Neuronal stem cell (in vitro differentiated cells): Measurements from ENCODE around the gene RSPO4.

Experiments
- DNase-seq: peaks from one replicate; pipeline ENCODE4 v3.0.0-alpha.2; 2013; ENCODE audit warnings: low spot score
- H2AFZ ChIP-seq: one replicate; pipeline ENCODE4 v1.6.1; 2013; ENCODE audit warnings: mild to moderate bottlenecking, low read length, inconsistent platforms
- H2AK5ac ChIP-seq: 2 replicates; pipeline ENCODE4 v1.6.1; 2013; ENCODE audit warnings: low read depth, mild to moderate bottlenecking, inconsistent platforms, low read length, moderate library complexity, mixed read lengths
- H2BK120ac ChIP-seq: 2 replicates; pipeline ENCODE4 v1.6.1; 2013; ENCODE audit warnings: low read depth, mild to moderate bottlenecking, inconsistent platforms, low read length, moderate library complexity, mixed read lengths
- H2BK12ac ChIP-seq: one replicate; pipeline ENCODE4 v1.6.1; 2013; ENCODE audit warnings: low read length, inconsistent platforms
- H2BK15ac ChIP-seq: 2 replicates; pipeline ENCODE4 v1.6.1; 2013; ENCODE audit warnings: mild to moderate bottlenecking, low read length, inconsistent platforms, mixed read lengths
- H2BK5ac ChIP-seq: one replicate; pipeline ENCODE4 v1.6.1; 2013; ENCODE audit warnings: inconsistent platforms, mild to moderate bottlenecking, low read length, moderate library complexity
- H3K14ac ChIP-seq: one replicate; pipeline ENCODE4 v1.6.1; 2013; ENCODE audit warnings: low read length, inconsistent platforms
- H3K18ac ChIP-seq: 2 replicates; pipeline ENCODE4 v1.6.1; 2013; ENCODE audit warnings: low read length, inconsistent platforms
- H3K23ac ChIP-seq: 2 replicates; pipeline ENCODE4 v1.6.1; 2013; ENCODE audit warnings: low read depth, mild to moderate bottlenecking, mixed read lengths, low read length, inconsistent platforms; ENCODE audit not compliant: poor library complexity
- H3K27ac ChIP-seq: replicated peaks from 3 replicates; pipeline ENCODE4 v1.5.1; 2013; ENCODE audit warnings: low read length, inconsistent platforms
- H3K27me3 ChIP-seq, 3 experiments: 2 replicates each; pipeline ENCODE4 v1.6.1; 2013; ENCODE audit warnings: low read length in 3 of 3, mild to moderate bottlenecking in 2 of 3, inconsistent platforms in 1 of 3, low read depth in 1 of 3, mixed read lengths in 1 of 3, moderate library complexity in 1 of 3; ENCODE audit not compliant: control insufficient read depth in 3 of 3, insufficient read depth in 3 of 3
- H3K36me3 ChIP-seq, 2 donors: replicated peaks in 1 of 2; 2 replicates each; pipeline ENCODE4 v1.6.1; 2013; ENCODE audit warnings: low read length in 2 of 2; ENCODE audit not compliant: control insufficient read depth in 2 of 2, insufficient read depth in 2 of 2
- H3K4ac ChIP-seq: 2 replicates; pipeline ENCODE4 v1.6.1; 2013; ENCODE audit warnings: inconsistent platforms, mild to moderate bottlenecking, low read length, moderate library complexity
- H3K4me1 ChIP-seq, 2 donors: 1 replicate in 1 of 2; 2 replicates in 1 of 2; pipeline ENCODE4 v1.6.1; 2013; ENCODE audit warnings: low read length in 2 of 2, low read depth in 1 of 2; ENCODE audit not compliant: control insufficient read depth in 2 of 2, insufficient read depth in 1 of 2
- H3K4me2 ChIP-seq: one replicate; pipeline ENCODE4 v1.6.1; 2013; ENCODE audit warnings: mild to moderate bottlenecking, low read length, inconsistent platforms; ENCODE audit not compliant: insufficient read depth, poor library complexity, severe bottlenecking
- H3K4me3 ChIP-seq, 2 donors: 2 replicates each; pipeline ENCODE4 v1.5.1; 2013; ENCODE audit warnings: low read length in 2 of 2, mild to moderate bottlenecking in 2 of 2, inconsistent platforms in 1 of 2, moderate library complexity in 1 of 2
- H3K79me1 ChIP-seq: one replicate; pipeline ENCODE4 v1.6.1; 2013; ENCODE audit warnings: low read depth, mild to moderate bottlenecking, inconsistent platforms, low read length, moderate library complexity
- H3K9ac ChIP-seq: one replicate; pipeline ENCODE4 v1.6.1; 2013; ENCODE audit warnings: mild to moderate bottlenecking, low read depth, low read length, inconsistent platforms; ENCODE audit not compliant: poor library complexity
- H3K9me3 ChIP-seq, 2 donors: replicated peaks in 1 of 2; 2 replicates each; pipeline versions ENCODE3 to v1.6.1; 2013; ENCODE audit warnings: low read length in 2 of 2, mild to moderate bottlenecking in 2 of 2, inconsistent platforms in 1 of 2, low read depth in 1 of 2, mixed read lengths in 1 of 2, moderate library complexity in 1 of 2; ENCODE audit not compliant: control insufficient read depth in 2 of 2, insufficient read depth in 1 of 2
- H4K8ac ChIP-seq: one replicate; pipeline ENCODE4 v1.6.1; 2013; ENCODE audit warnings: low read depth, mild to moderate bottlenecking, inconsistent platforms, low read length, moderate library complexity
- H4K91ac ChIP-seq: one replicate; pipeline ENCODE4 v1.6.1; 2013; ENCODE audit warnings: low read length, low read depth, mild to moderate bottlenecking, inconsistent platforms; ENCODE audit not compliant: poor library complexity
- WGBS, 2 donors: extraction: QIAGEN DNeasy Blood & Tissue Kit; methylation state at CpG; one replicate each; pipeline ENCODE4 v1.1.7; 2013; ENCODE audit warnings: missing lambda C conversion rate in 2 of 2, mixed read lengths in 1 of 2; ENCODE audit not compliant: insufficient read length in 2 of 2, insufficient replicate concordance in 1 of 2; ENCODE audit errors: extremely low coverage in 2 of 2; 5-methylcytosine and 5-hydroxymethylcytosine counted together

RSPO4 gene

GRCh38 chr20:971346-971745 lies 30.8 kb downstream of the RSPO4 start:
- Histone ChIP-seq H3K36me3 (no peaks in the 10 kb centered on the region), H2BK120ac (no peak overlapping the region), H3K4ac (no peak overlapping the region), H4K8ac (no peak overlapping the region), H3K9ac (no peak overlapping the region), H3K27ac (no peak overlapping the region), H3K4me3 (no peak overlapping the region), H2AK5ac (no peak overlapping the region), H2BK5ac (no peak overlapping the region), H2AFZ (no peak overlapping the region), H3K23ac (no peak overlapping the region), H4K91ac (no peak overlapping the region), H2BK12ac (no peak overlapping the region), H3K14ac (no peak overlapping the region), H3K79me1 (no peaks in the 10 kb centered on the region), H3K27me3 (peaks cover 0 to 13% (median 2%) of the 10 kb centered on the region in 3 experiments), H2BK15ac (no peak overlapping the region), H3K9me3 (peaks cover 0 to 4% of the 10 kb centered on the region in 2 donors), H3K18ac (no peak overlapping the region), H3K4me1 (no peaks in the 10 kb centered on the region), H3K4me2 (no peak overlapping the region)
- no peak for DNase-seq
- no CpG with 5 or more reads among the region's 2 CpGs for WGBS, 2 donors

GRCh38 chr20:969868-970267 lies 32.2 kb downstream of the RSPO4 start:
- Histone ChIP-seq H3K4me2 (no peak overlapping the region), H3K79me1 (no peaks in the 10 kb centered on the region), H3K18ac (no peak overlapping the region), H3K36me3 (no peaks in the 10 kb centered on the region), H3K4me1 (no peaks in the 10 kb centered on the region), H2AFZ (no peak overlapping the region), H2BK120ac (no peak overlapping the region), H2BK5ac (no peak overlapping the region), H4K8ac (no peak overlapping the region), H3K9ac (no peak overlapping the region), H3K9me3 (peaks cover 0 to 4% of the 10 kb centered on the region in 2 donors), H2AK5ac (no peak overlapping the region), H3K27me3 (peaks cover 0 to 18% (median 2%) of the 10 kb centered on the region in 3 experiments), H3K4ac (no peak overlapping the region), H3K14ac (no peak overlapping the region), H4K91ac (no peak overlapping the region), H2BK15ac (no peak overlapping the region), H2BK12ac (no peak overlapping the region), H3K4me3 (no peak overlapping the region), H3K23ac (no peak overlapping the region), H3K27ac (no peak overlapping the region)
- no CpG with 5 or more reads among the region's 4 CpGs for WGBS, 2 donors
- no peak for DNase-seq

- Histone ChIP-seq H4K8ac (no peak overlapping the region), H3K79me1 (no peaks in the 10 kb centered on the region), H2BK12ac (no peak overlapping the region), H3K9me3 (peaks cover 0 to 4% of the 10 kb centered on the region in 2 donors), H2AFZ (no peak overlapping the region), H2BK15ac (no peak overlapping the region), H3K4ac (no peak overlapping the region), H2BK5ac (no peak overlapping the region), H3K4me1 (no peaks in the 10 kb centered on the region), H3K36me3 (no peaks in the 10 kb centered on the region), H3K9ac (peak overlapping the region; percentile 70), H3K18ac (no peak overlapping the region), H3K27me3 (peaks cover 0 to 22% (median 0%) of the 10 kb centered on the region in 3 experiments), H3K4me2 (no peak overlapping the region), H3K27ac (no peak overlapping the region), H4K91ac (no peak overlapping the region), H2AK5ac (peak overlapping the region; percentile 94), H3K4me3 (peak overlapping the region in 1 of 2 donors; percentile 33), H3K14ac (no peak overlapping the region), H2BK120ac (no peak overlapping the region), H3K23ac (peak overlapping the region; percentile 39)
- no CpG with 5 or more reads among the region's 16 CpGs for WGBS, 2 donors
- no peak for DNase-seq
These were observed 34.0 kb downstream of the RSPO4 start for GRCh38 chr20:967796-968742.

GRCh38 chr20:965956-966355 lies 36.2 kb downstream of the RSPO4 start:
- Histone ChIP-seq H3K27ac (no peak overlapping the region), H2BK5ac (no peak overlapping the region), H3K4ac (no peak overlapping the region), H4K8ac (no peak overlapping the region), H2AFZ (no peak overlapping the region), H3K4me3 (no peak overlapping the region), H3K9ac (no peak overlapping the region), H3K18ac (no peak overlapping the region), H2AK5ac (no peak overlapping the region), H4K91ac (no peak overlapping the region), H3K23ac (no peak overlapping the region), H3K27me3 (peaks cover 0 to 18% (median 0%) of the 10 kb centered on the region in 3 experiments), H3K79me1 (no peaks in the 10 kb centered on the region), H2BK12ac (no peak overlapping the region), H2BK120ac (no peak overlapping the region), H3K4me2 (no peak overlapping the region), H3K36me3 (no peaks in the 10 kb centered on the region), H3K9me3 (peaks cover 0 to 4% of the 10 kb centered on the region in 2 donors), H3K4me1 (no peaks in the 10 kb centered on the region), H2BK15ac (no peak overlapping the region), H3K14ac (no peak overlapping the region)
- DNase-seq: no peak
- no CpG with 5 or more reads among the region's 9 CpGs for WGBS, 2 donors
